Uterus (tissue), 4 donors: ENCODE data around the gene YBX2. TPM values are rescaled to one million over a fixed set of nuclear protein-coding genes. Genes with fewer than 3 reads are reported as not detected.
A peak's percentile ranks its signal among the peaks of the same experiment; 100 is the strongest.

Experiments used
- DNase-seq, 2 donors: peaks; one replicate each; pipeline ENCODE4 v3.0.0-alpha.2; 2019 to 2020
- H3K27ac ChIP-seq, 2 donors: fragments of 200-600 bp; sonication (generic); 1 replicate in 1 of 2; 2 replicates in 1 of 2; pipeline ENCODE4 v1.5.1; 2016 to 2018
- H3K27me3 ChIP-seq, 2 donors: fragments of 200-600 bp; sonication (generic); one replicate each; pipeline ENCODE4 v1.5.1; 2018 to 2019; ENCODE audit warnings: control low read depth in 1 of 2
- H3K36me3 ChIP-seq, 2 donors: fragments of 200-600 bp; sonication (generic); one replicate each; pipeline ENCODE4 v1.5.1; 2019; ENCODE audit warnings: control low read depth in 1 of 2
- H3K4me1 ChIP-seq, 2 donors: fragments of 200-600 bp; sonication (generic); one replicate each; pipeline ENCODE4 v1.5.1; 2018 to 2019; ENCODE audit warnings: control low read depth in 1 of 2
- H3K4me3 ChIP-seq, 2 donors: fragments of 200-600 bp; sonication (generic); 1 replicate in 1 of 2; 2 replicates in 1 of 2; pipeline ENCODE4 v1.5.1; 2018 to 2019; ENCODE audit warnings: mild to moderate bottlenecking in 1 of 2
- H3K9me3 ChIP-seq, 2 donors: fragments of 200-600 bp; sonication (generic); one replicate each; pipeline ENCODE4 v1.5.1; 2019; ENCODE audit warnings: control low read depth in 1 of 2
- POLR2A ChIP-seq, 2 donors: fragments of 450-650 bp; IDR thresholded peaks; one replicate each; pipeline ENCODE4 v1.6.1; 2016; ENCODE audit warnings: antibody characterized with exemption in 2 of 2, mild to moderate bottlenecking in 1 of 2, moderate library complexity in 1 of 2
- intact Hi-C: fragments of 100-400 bp; cut with DNase I; formaldehyde crosslinking; loops from one replicate; pipeline ENCODE4 v1.15.1; 2023; ENCODE audit warnings: low total_unique reads
- total RNA-seq, 4 donors: library from RNA; depleted of rRNA in 3 of 4; stranded (reverse); fragments of >200 nt in 3 of 4; gene quantifications; one replicate each; pipeline versions ENCODE4 v1.1.0 to v1.2.4, GENCODE V29; 2014 to 2023
- TF ChIP-seq, protein P1 (sequence below), 4 experiments: fragments of 200-600 bp in 2 of 4; fragments of 450-650 bp in 2 of 4; sonication (generic) in 2 of 4; IDR thresholded peaks; one replicate each; pipeline ENCODE4 v1.5.1; 2016 to 2019; ENCODE audit warnings: antibody characterized with exemption in 4 of 4, mild to moderate bottlenecking in 2 of 4, moderate library complexity in 1 of 4
- donor health status: DM: yes; HTN: yes; CAD: no.

The YBX2 gene
- total RNA-seq, 4 donors from 2014 or later, result 2.4 to 4.4 TPM; not detected in 2

DNA sequence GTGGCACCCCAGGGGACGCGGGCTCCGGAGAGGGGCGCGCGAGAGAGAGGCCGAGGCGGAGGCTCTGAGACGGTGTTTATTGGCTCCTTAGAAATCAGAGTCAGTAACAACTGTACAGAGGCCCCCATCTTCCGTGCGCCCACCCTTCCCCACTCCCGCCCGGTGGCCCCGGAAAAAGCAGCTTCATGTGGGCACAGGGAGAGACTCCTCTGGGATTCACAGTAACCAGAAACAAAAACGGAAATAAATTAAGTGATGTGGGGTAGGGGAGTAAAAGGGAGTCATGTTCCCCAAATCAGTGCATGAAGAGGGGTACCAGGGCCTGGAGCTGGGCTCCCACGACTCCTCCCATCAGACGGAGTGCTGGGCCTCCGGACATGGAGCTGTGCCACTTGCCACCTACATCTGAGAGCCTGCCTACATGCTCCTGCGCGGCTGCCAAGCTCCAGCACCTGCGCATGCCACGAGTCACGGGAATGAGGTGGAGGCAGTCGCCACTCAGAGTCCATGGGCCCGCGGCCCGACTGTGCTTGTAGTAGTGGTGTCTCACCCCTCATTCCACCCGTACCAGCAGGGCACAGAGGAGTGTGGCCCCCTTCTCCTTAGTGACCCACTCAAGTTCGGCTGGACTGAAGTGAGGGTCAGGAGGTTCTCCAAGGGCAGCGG is 21.3 kb upstream of the YBX2 start:
- intact Hi-C loops, result no loop called here
- H3K36me3 ChIP-seq, result no peaks in the 10 kb centered on the region
- no peak for DNase-seq

DNA sequence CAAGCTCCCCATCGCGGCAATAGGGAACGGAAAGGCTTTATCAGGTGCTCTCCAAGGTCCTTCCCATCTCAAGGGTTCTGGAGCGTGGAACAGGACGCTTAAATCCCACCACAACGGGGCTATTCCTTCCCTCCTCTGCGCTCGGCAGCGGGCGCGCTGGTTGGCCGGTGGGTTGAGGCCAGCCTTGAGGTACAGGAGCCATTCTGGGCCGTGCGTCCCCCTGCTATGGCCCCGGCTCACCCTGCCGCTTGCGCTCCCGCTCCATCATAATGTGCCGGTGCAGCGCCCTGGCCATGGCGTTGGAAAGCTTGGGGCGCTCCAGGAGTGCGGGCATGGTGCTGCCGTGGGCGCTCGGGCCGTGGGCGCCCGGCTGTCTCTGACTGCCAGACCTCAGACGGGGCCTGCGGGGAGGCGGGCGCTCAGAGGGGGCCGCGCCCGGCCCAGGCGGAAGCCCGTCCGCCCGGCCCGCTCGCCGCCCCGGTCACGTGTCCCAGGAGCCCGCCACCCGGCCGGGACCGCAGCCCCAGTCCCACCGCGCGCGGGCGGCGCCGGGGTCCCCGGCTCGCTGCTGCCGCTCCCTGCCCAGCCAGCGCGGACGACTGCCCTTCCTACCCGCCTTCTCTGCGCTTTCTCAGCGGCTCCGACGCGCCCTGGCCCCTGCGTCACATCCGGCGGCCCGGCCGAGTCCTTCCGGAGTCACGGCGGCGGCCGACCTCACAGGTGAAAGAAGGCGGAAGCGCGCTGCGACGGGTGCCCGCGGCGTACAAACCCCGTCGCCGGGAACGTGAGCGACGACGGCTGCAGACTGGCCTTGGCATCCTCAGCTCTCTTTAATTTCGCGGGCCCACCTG is 20.5 kb upstream of the YBX2 start, which contains the start of gene GPS2:
GPS2 (minus strand) TSS at position 642 of the 851 bp plus-strand sequence; CDS start at position 334, 308 bp downstream.
- no peaks in the 10 kb centered on the region for H3K27me3 ChIP-seq
- H3K9me3 ChIP-seq, result no peaks in the 10 kb centered on the region
- intact Hi-C loops, result no loop called here
- TF ChIP-seq, protein P1, sequence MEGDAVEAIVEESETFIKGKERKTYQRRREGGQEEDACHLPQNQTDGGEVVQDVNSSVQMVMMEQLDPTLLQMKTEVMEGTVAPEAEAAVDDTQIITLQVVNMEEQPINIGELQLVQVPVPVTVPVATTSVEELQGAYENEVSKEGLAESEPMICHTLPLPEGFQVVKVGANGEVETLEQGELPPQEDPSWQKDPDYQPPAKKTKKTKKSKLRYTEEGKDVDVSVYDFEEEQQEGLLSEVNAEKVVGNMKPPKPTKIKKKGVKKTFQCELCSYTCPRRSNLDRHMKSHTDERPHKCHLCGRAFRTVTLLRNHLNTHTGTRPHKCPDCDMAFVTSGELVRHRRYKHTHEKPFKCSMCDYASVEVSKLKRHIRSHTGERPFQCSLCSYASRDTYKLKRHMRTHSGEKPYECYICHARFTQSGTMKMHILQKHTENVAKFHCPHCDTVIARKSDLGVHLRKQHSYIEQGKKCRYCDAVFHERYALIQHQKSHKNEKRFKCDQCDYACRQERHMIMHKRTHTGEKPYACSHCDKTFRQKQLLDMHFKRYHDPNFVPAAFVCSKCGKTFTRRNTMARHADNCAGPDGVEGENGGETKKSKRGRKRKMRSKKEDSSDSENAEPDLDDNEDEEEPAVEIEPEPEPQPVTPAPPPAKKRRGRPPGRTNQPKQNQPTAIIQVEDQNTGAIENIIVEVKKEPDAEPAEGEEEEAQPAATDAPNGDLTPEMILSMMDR (IDR thresholded peaks at IDR 0.05), result peak in 1 of 4 experiments; percentile 10
- TF ChIP-seq POLR2A (IDR thresholded peaks at IDR 0.05), result peak; percentile 75 to 89
- H3K27ac ChIP-seq, result peak within 1 kb of the TSS; percentile 91 to 96
- no peaks in the 10 kb centered on the region for H3K36me3 ChIP-seq
- peak within 1 kb of the TSS; percentile 72 to 74 for H3K4me3 ChIP-seq
- DNase-seq, result peak; percentile 90 to 91
- peaks cover 2 to 7% of the 10 kb centered on the region in 2 donors for H3K4me1 ChIP-seq

More for the DNA sequence above, 21.3 kb upstream of the YBX2 start:
- no peak for TF ChIP-seq POLR2A (IDR thresholded peaks at IDR 0.05)
- TF ChIP-seq, protein P1 (IDR thresholded peaks at IDR 0.05), result no peak
- no peaks in the 10 kb centered on the region for H3K27me3 ChIP-seq
- peak overlapping the region; percentile 91 to 96 for H3K27ac ChIP-seq
- H3K9me3 ChIP-seq, result no peaks in the 10 kb centered on the region
- H3K4me3 ChIP-seq, result peak overlapping the region; percentile 72 to 74
- H3K4me1 ChIP-seq, result no peaks in the 10 kb centered on the region

DNA sequence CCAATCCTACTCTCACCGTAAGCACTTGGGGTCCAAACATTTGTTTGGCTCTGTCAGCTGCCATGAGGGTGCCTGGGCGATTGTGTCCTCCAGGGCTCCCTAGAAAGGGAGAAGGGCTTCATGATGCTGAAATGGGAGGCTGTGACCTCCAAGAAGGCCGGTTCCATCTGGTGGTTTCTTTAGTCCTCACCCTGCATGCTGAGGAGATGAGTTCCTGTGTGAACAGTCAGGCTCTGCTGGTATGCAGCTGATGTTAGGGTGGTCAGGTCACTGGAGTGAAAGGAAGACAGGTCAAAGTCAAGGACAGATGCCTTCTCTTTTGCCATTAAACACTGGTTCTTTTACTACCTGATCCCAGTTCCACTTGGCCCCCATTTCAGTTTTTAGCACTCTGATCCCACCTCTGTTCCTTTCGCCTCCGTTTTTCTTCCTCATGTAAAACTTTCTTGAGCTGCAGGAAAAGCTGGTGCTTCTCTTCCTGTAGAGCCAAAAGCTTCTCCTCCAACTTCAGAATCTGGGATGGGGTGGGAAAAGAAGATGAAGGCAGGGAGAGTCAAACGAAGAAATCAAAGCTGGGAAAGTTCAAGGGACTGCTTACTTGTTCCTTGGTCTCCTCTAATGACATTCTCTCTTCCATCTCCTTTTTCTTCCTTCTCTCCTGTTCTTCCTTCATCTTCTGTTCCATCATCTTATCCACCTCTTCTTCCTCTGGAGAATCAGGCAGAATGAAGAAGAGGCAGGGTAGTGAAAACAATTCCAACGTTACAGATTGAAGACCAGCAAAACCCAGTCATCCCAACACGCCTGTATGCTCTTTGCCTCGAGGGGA is 19.7 kb upstream of the YBX2 start:
- peak overlapping the region; percentile 91 to 96 for H3K27ac ChIP-seq
- no peak for TF ChIP-seq POLR2A (IDR thresholded peaks at IDR 0.05)
- TF ChIP-seq, protein P1 (IDR thresholded peaks at IDR 0.05), result no peak
- no peaks in the 10 kb centered on the region for H3K36me3 ChIP-seq
- H3K9me3 ChIP-seq, result no peaks in the 10 kb centered on the region
- no peak for DNase-seq
- intact Hi-C loops, result no loop called here
- no peaks in the 10 kb centered on the region for H3K27me3 ChIP-seq
- H3K4me3 ChIP-seq, result peak overlapping the region; percentile 72 to 74
- H3K4me1 ChIP-seq, result peaks cover 10 to 14% of the 10 kb centered on the region in 2 donors

DNA sequence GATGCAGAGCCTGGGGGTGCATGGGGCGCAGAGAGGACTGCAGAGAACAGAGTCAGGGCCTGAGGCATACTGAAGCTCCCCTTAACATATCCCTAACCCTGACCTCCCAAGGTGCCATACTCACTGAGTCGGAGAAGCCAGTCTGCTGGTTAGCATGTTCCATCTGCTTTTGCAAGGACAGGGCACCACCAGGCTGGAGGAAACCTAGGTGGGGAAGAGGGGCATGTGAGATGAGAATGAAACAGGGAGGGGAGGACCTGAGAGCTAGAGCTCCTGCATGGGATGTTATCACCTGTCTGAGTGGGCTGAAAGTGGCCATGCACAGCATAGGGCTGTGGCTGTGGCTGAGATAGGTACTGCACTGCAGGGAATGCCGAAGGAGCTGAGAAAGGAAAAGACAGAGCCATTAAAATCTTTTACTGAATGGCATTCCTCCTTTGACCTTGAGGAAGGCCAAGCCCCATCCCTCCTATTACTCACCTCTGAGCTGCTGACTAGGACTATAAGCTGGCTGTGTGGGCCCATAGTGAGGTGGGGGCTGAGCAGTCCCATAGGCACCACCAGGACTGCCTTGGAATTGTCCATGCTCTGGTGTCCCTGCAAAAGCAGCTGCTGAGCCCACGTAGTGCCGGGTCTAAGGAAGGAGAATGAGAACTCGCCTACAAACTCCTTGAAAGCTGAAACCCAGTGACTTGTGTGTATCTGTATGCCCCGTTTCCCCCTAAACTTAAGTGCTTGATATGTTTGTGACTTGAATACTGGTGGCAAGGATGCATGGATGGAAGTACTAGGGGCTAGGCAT is 18.9 kb upstream of the YBX2 start:
- H3K9me3 ChIP-seq, result no peaks in the 10 kb centered on the region
- DNase-seq, result no peak
- H3K27ac ChIP-seq, result no peak overlapping the region
- no peak overlapping the region for H3K4me3 ChIP-seq
- H3K4me1 ChIP-seq, result peaks cover 10 to 17% of the 10 kb centered on the region in 2 donors
- H3K27me3 ChIP-seq, result no peaks in the 10 kb centered on the region
- H3K36me3 ChIP-seq, result no peaks in the 10 kb centered on the region
- no peak for TF ChIP-seq POLR2A (IDR thresholded peaks at IDR 0.05)
- TF ChIP-seq, protein P1 (IDR thresholded peaks at IDR 0.05), result no peak
- intact Hi-C loops, result no loop called here
